ENCODE data around the gene ATF3.

Gene ATF3

DNA sequence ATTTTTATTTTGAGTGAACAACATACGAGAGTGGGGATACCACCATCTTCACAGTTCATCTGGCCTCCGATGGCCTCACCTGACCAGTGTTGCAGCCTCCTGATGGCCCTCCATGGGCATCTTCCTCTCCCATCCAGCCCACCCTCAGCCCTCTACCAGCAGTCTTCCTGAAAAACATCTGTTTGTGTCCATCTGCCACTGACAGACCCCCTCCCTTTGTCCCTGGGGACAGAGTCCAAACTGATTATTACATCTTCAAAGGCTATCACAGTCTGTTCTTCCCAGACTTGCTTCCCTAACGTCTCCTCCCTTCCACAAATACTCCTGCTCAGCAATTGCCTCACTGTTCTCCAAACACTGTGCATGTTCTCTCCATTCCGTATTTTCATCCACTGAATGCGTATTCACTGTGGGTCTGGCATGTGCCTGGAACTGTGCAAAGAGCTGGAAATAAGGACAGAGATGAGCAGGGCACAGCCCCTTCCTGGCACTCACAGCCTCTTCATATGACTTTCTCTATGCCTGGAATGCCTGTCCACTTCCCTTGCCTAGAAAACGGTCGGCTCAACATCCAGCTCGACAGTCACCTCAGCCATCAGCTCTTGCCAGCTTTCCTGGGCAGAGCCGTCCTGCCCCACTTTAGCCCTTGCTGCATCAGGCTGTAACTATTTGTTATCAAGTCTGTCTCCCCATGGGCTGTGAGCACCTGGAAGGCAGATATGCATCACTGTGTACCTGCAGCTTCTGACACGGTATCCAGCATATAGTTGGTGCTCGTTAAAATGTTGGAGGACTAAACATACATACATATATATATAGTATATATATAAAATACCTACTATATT, 8.3 kb upstream of the ATF3 start:
- Histone ChIP-seq H3K36me3 (ENCODE audit: insufficient read depth, low read length) (no peaks in the 10 kb centered on the region), H3K27ac (ENCODE audit: low read depth, low read length, poor library complexity, severe bottlenecking) (no peak overlapping the region), H3K9me2 (ENCODE audit: low read depth, low read length) (no peaks in the 10 kb centered on the region), H3K4me2 (ENCODE audit: low read length) (no peak overlapping the region), H2AFZ (ENCODE audit: low read length) (no peak overlapping the region), H3K4me1 (ENCODE audit: insufficient read depth, low read length, severe bottlenecking) (no peaks in the 10 kb centered on the region), H3K27me3 (ENCODE audit: insufficient read depth, low read length) (no peaks in the 10 kb centered on the region), H3F3A (ENCODE audit: insufficient read depth, low read length) (no peaks in the 10 kb centered on the region), H4K20me1 (ENCODE audit: insufficient read depth, low read length) (no peaks in the 10 kb centered on the region), H3K9me3 (ENCODE audit: low read length) (no peaks in the 10 kb centered on the region), H3K9ac (ENCODE audit: low read length) (no peak overlapping the region), H3K79me2 (ENCODE audit: insufficient read depth, low read length) (no peaks in the 10 kb centered on the region), H3K4me3 (ENCODE audit: low read depth, low read length, poor library complexity, severe bottlenecking) (no peak overlapping the region)
- TF ChIP-seq, protein P1, sequence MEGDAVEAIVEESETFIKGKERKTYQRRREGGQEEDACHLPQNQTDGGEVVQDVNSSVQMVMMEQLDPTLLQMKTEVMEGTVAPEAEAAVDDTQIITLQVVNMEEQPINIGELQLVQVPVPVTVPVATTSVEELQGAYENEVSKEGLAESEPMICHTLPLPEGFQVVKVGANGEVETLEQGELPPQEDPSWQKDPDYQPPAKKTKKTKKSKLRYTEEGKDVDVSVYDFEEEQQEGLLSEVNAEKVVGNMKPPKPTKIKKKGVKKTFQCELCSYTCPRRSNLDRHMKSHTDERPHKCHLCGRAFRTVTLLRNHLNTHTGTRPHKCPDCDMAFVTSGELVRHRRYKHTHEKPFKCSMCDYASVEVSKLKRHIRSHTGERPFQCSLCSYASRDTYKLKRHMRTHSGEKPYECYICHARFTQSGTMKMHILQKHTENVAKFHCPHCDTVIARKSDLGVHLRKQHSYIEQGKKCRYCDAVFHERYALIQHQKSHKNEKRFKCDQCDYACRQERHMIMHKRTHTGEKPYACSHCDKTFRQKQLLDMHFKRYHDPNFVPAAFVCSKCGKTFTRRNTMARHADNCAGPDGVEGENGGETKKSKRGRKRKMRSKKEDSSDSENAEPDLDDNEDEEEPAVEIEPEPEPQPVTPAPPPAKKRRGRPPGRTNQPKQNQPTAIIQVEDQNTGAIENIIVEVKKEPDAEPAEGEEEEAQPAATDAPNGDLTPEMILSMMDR (IDR thresholded peaks at IDR 0.05; ENCODE audit: low read length) = no peak
- no peak for TF ChIP-seq EZH2 (IDR thresholded peaks at IDR 0.05; ENCODE audit: borderline replicate concordance, low read length)

DNA sequence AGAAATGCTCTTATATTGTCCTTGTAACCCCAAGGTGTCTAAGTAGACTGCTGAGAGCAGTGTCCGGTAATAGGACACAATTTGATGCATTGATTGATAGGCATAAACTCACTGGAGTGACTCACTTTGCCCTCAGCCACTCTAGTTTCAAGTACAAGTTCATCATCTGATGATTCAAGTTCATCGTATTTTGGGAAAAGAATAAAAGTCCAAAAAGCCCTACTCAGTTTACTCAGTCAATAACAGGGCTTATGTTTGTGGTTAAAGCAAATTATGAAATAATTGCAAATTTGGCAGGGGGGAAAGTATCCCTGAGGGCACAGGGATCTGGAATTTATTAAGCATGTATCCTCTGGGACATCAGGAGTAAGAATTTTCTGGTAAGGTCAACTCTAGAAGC, 7.6 kb upstream of the ATF3 start:
- H3K9me2 ChIP-seq (ENCODE audit: low read depth, low read length) = no peaks in the 10 kb centered on the region
- no peak overlapping the region for H3K4me3 ChIP-seq (ENCODE audit: low read depth, low read length, poor library complexity, severe bottlenecking)
- H3K36me3 ChIP-seq (ENCODE audit: insufficient read depth, low read length) = no peaks in the 10 kb centered on the region
- H3K4me1 ChIP-seq (ENCODE audit: insufficient read depth, low read length, severe bottlenecking) = no peaks in the 10 kb centered on the region
- H4K20me1 ChIP-seq (ENCODE audit: insufficient read depth, low read length) = no peaks in the 10 kb centered on the region
- no peaks in the 10 kb centered on the region for H3K79me2 ChIP-seq (ENCODE audit: insufficient read depth, low read length)
- no peaks in the 10 kb centered on the region for H3K27me3 ChIP-seq (ENCODE audit: insufficient read depth, low read length)
- H3K9ac ChIP-seq (ENCODE audit: low read length) = no peak overlapping the region
- H3K4me2 ChIP-seq (ENCODE audit: low read length) = no peak overlapping the region
- no peak overlapping the region for H2AFZ ChIP-seq (ENCODE audit: low read length)
- no peaks in the 10 kb centered on the region for H3K9me3 ChIP-seq (ENCODE audit: low read length)
- H3F3A ChIP-seq (ENCODE audit: insufficient read depth, low read length) = no peaks in the 10 kb centered on the region
- TF ChIP-seq EZH2 (IDR thresholded peaks at IDR 0.05; ENCODE audit: borderline replicate concordance, low read length) = no peak
- TF ChIP-seq, protein P1 (IDR thresholded peaks at IDR 0.05; ENCODE audit: low read length) = no peak
- no peak overlapping the region for H3K27ac ChIP-seq (ENCODE audit: low read depth, low read length, poor library complexity, severe bottlenecking)

DNA sequence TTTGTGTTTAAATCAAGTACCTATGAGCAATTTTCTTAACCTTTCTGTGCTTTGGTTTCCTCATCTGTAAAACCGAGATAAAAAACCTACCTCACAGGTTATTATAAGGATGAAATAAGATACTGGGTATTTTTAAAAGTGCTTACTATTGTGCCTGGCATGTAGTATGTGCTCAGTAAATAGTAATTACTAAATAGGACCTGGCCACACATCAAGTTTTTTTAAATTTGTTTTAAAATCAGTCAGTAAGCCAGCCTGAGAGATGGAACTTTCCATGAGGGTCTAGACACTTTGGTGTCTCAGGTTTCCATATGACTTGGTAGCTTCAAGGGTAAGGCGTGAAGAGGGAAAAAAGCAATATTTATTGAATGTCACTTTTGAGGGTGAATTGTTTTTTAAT, 7.0 kb upstream of the ATF3 start:
- no peaks in the 10 kb centered on the region for H3K79me2 ChIP-seq (ENCODE audit: insufficient read depth, low read length)
- no peaks in the 10 kb centered on the region for H3K27me3 ChIP-seq (ENCODE audit: insufficient read depth, low read length)
- no peak overlapping the region for H3K27ac ChIP-seq (ENCODE audit: low read depth, low read length, poor library complexity, severe bottlenecking)
- no peak overlapping the region for H3K4me3 ChIP-seq (ENCODE audit: low read depth, low read length, poor library complexity, severe bottlenecking)
- no peaks in the 10 kb centered on the region for H3K9me2 ChIP-seq (ENCODE audit: low read depth, low read length)
- no peak for TF ChIP-seq EZH2 (IDR thresholded peaks at IDR 0.05; ENCODE audit: borderline replicate concordance, low read length)
- TF ChIP-seq, protein P1 (IDR thresholded peaks at IDR 0.05; ENCODE audit: low read length) = no peak
- no peak overlapping the region for H3K9ac ChIP-seq (ENCODE audit: low read length)
- no peaks in the 10 kb centered on the region for H3K36me3 ChIP-seq (ENCODE audit: insufficient read depth, low read length)
- no peaks in the 10 kb centered on the region for H3K9me3 ChIP-seq (ENCODE audit: low read length)
- H3K4me2 ChIP-seq (ENCODE audit: low read length) = no peak overlapping the region
- H3K4me1 ChIP-seq (ENCODE audit: insufficient read depth, low read length, severe bottlenecking) = no peaks in the 10 kb centered on the region
- H4K20me1 ChIP-seq (ENCODE audit: insufficient read depth, low read length) = no peaks in the 10 kb centered on the region
- H3F3A ChIP-seq (ENCODE audit: insufficient read depth, low read length) = no peaks in the 10 kb centered on the region
- no peak overlapping the region for H2AFZ ChIP-seq (ENCODE audit: low read length)

All from OCI-LY1 (cell line).